Measurements from ENCODE around the gene FNDC4.

Gene FNDC4

GRCh38 chr2:27464443-27464842 lies 30.6 kb downstream of the FNDC4 start:
- H3K9me3 ChIP-seq (replicated peaks; ENCODE audit: insufficient read depth, low read length) = no peaks in the 10 kb centered on the region
- H3K79me2 ChIP-seq (ENCODE audit: low read length) = no peaks in the 10 kb centered on the region
- H3F3A ChIP-seq (ENCODE audit: insufficient read depth, low read length) = no peaks in the 10 kb centered on the region
- H3K27ac ChIP-seq (ENCODE audit: low read length) = no peak overlapping the region
- no peak overlapping the region for H3K4me2 ChIP-seq (ENCODE audit: low read depth, low read length)
- no peaks in the 10 kb centered on the region for H3K36me3 ChIP-seq (replicated peaks; ENCODE audit: insufficient read depth, low read length)
- TF ChIP-seq EZH2 (optimal IDR thresholded peaks at IDR 0.05; ENCODE audit: low read depth, low read length) = no peak
- H3K27me3 ChIP-seq (replicated peaks; ENCODE audit: insufficient read depth, low read length) = no peaks in the 10 kb centered on the region
- no peaks in the 10 kb centered on the region for H3K4me1 ChIP-seq (ENCODE audit: low read length)
- no peak for DNase-seq
- no peak overlapping the region for H3K9ac ChIP-seq (ENCODE audit: low read length)
- H4K20me1 ChIP-seq (ENCODE audit: insufficient read depth, low read length) = no peaks in the 10 kb centered on the region
- no peaks in the 10 kb centered on the region for H3K9me2 ChIP-seq (replicated peaks; ENCODE audit: insufficient read depth, low read length)
- no peak overlapping the region for H3K4me3 ChIP-seq (ENCODE audit: low read length)
- H2AFZ ChIP-seq (ENCODE audit: low read length) = no peak overlapping the region

GRCh38 chr2:27461118-27461517 lies 33.9 kb downstream of the FNDC4 start:
- H2AFZ ChIP-seq (ENCODE audit: low read length) = no peak overlapping the region
- H3K4me2 ChIP-seq (ENCODE audit: low read depth, low read length) = no peak overlapping the region
- H3K79me2 ChIP-seq (ENCODE audit: low read length) = no peaks in the 10 kb centered on the region
- H3K9ac ChIP-seq (ENCODE audit: low read length) = no peak overlapping the region
- H3K27ac ChIP-seq (ENCODE audit: low read length) = no peak overlapping the region
- H3K9me3 ChIP-seq (replicated peaks; ENCODE audit: insufficient read depth, low read length) = no peaks in the 10 kb centered on the region
- no peaks in the 10 kb centered on the region for H3K9me2 ChIP-seq (replicated peaks; ENCODE audit: insufficient read depth, low read length)
- TF ChIP-seq, protein P1, sequence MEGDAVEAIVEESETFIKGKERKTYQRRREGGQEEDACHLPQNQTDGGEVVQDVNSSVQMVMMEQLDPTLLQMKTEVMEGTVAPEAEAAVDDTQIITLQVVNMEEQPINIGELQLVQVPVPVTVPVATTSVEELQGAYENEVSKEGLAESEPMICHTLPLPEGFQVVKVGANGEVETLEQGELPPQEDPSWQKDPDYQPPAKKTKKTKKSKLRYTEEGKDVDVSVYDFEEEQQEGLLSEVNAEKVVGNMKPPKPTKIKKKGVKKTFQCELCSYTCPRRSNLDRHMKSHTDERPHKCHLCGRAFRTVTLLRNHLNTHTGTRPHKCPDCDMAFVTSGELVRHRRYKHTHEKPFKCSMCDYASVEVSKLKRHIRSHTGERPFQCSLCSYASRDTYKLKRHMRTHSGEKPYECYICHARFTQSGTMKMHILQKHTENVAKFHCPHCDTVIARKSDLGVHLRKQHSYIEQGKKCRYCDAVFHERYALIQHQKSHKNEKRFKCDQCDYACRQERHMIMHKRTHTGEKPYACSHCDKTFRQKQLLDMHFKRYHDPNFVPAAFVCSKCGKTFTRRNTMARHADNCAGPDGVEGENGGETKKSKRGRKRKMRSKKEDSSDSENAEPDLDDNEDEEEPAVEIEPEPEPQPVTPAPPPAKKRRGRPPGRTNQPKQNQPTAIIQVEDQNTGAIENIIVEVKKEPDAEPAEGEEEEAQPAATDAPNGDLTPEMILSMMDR (IDR thresholded peaks at IDR 0.05; ENCODE audit: low read length) = no peak
- TF ChIP-seq EZH2phosphoT487 (IDR thresholded peaks at IDR 0.05; ENCODE audit: low read length) = no peak
- TF ChIP-seq EZH2 (optimal IDR thresholded peaks at IDR 0.05; ENCODE audit: low read depth, low read length) = no peak
- no peaks in the 10 kb centered on the region for H3K4me1 ChIP-seq (ENCODE audit: low read length)
- no peaks in the 10 kb centered on the region for H4K20me1 ChIP-seq (ENCODE audit: insufficient read depth, low read length)
- no peaks in the 10 kb centered on the region for H3K27me3 ChIP-seq (replicated peaks; ENCODE audit: insufficient read depth, low read length)
- no peaks in the 10 kb centered on the region for H3F3A ChIP-seq (ENCODE audit: insufficient read depth, low read length)
- no peak overlapping the region for H3K4me3 ChIP-seq (ENCODE audit: low read length)
- no peak for DNase-seq
- no peaks in the 10 kb centered on the region for H3K36me3 ChIP-seq (replicated peaks; ENCODE audit: insufficient read depth, low read length)

DNA sequence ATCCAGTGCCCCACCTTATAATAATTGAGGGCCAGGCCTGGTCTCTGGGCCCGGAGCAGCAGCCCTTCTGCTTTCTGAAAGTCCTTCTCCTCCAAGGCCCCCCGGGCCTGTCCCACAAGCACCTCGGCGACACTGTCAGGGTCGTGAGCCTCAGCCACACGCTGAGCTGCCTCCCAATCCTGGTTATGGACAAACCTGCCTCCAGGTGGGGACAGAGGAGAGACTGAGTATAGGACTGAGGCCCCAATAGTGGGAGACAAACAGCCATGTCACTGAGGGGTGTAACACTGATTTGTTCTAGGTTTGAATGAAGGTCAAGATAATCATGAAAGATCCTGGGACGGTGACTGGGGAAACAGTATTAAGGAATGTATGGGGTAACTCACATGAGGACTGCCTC lies 41.0 kb downstream of the FNDC4 start:
- Histone ChIP-seq H3K4me1 (ENCODE audit: low read length) (no peaks in the 10 kb centered on the region), H3K9ac (ENCODE audit: low read length) (no peak overlapping the region), H3K9me3 (replicated peaks; ENCODE audit: insufficient read depth, low read length) (no peaks in the 10 kb centered on the region), H3K27me3 (replicated peaks; ENCODE audit: insufficient read depth, low read length) (no peaks in the 10 kb centered on the region), H3K36me3 (replicated peaks; ENCODE audit: insufficient read depth, low read length) (no peaks in the 10 kb centered on the region), H3F3A (ENCODE audit: insufficient read depth, low read length) (no peaks in the 10 kb centered on the region), H3K27ac (ENCODE audit: low read length) (no peak overlapping the region), H3K4me3 (ENCODE audit: low read length) (no peak overlapping the region), H4K20me1 (ENCODE audit: insufficient read depth, low read length) (no peaks in the 10 kb centered on the region), H3K4me2 (ENCODE audit: low read depth, low read length) (no peak overlapping the region), H3K9me2 (replicated peaks; ENCODE audit: insufficient read depth, low read length) (no peaks in the 10 kb centered on the region), H2AFZ (ENCODE audit: low read length) (no peak overlapping the region), H3K79me2 (ENCODE audit: low read length) (no peaks in the 10 kb centered on the region)
- no peak for DNase-seq
- TF ChIP-seq EZH2phosphoT487 (IDR thresholded peaks at IDR 0.05; ENCODE audit: low read length) (no peak), EZH2 (optimal IDR thresholded peaks at IDR 0.05; ENCODE audit: low read depth, low read length) (no peak)
- TF ChIP-seq, protein P1 (IDR thresholded peaks at IDR 0.05; ENCODE audit: low read length) = no peak

GRCh38 chr2:27451095-27451494 lies 43.9 kb downstream of the FNDC4 start:
- Histone ChIP-seq H3K4me2 (ENCODE audit: low read depth, low read length) (no peak overlapping the region), H3K27ac (ENCODE audit: low read length) (no peak overlapping the region), H3K9me2 (replicated peaks; ENCODE audit: insufficient read depth, low read length) (no peaks in the 10 kb centered on the region), H3K9ac (ENCODE audit: low read length) (no peak overlapping the region), H3K79me2 (ENCODE audit: low read length) (no peaks in the 10 kb centered on the region), H2AFZ (ENCODE audit: low read length) (no peak overlapping the region), H3K4me3 (ENCODE audit: low read length) (no peak overlapping the region), H3K9me3 (replicated peaks; ENCODE audit: insufficient read depth, low read length) (no peaks in the 10 kb centered on the region), H3F3A (ENCODE audit: insufficient read depth, low read length) (no peaks in the 10 kb centered on the region), H3K36me3 (replicated peaks; ENCODE audit: insufficient read depth, low read length) (no peaks in the 10 kb centered on the region), H3K4me1 (ENCODE audit: low read length) (no peaks in the 10 kb centered on the region), H4K20me1 (ENCODE audit: insufficient read depth, low read length) (no peaks in the 10 kb centered on the region), H3K27me3 (replicated peaks; ENCODE audit: insufficient read depth, low read length) (no peaks in the 10 kb centered on the region)
- no peak for DNase-seq
- no peak for TF ChIP-seq EZH2 (optimal IDR thresholded peaks at IDR 0.05; ENCODE audit: low read depth, low read length)
- TF ChIP-seq EZH2phosphoT487 (IDR thresholded peaks at IDR 0.05; ENCODE audit: low read length) = no peak
- TF ChIP-seq, protein P1 (IDR thresholded peaks at IDR 0.05; ENCODE audit: low read length) = no peak

Measured in MM.1S (cell line).